Loucy (cell line): ENCODE data around the gene LRTM1.

ENCODE experiments used
- H2AFZ ChIP-seq: fragments of 200-600 bp; sonication (generic); 2 replicates; pipeline ENCODE4 v1.6.0; 2016; ENCODE audit warnings: antibody characterized with exemption, mild to moderate bottlenecking, low read length, moderate library complexity
- H3F3A ChIP-seq: fragments of 200-600 bp; 2 replicates; pipeline ENCODE4 v1.6.0; 2016; ENCODE audit warnings: antibody characterized with exemption, low read depth, mild to moderate bottlenecking
- H3K27me3 ChIP-seq: fragments of 200-600 bp; sonication (generic); 2 replicates; pipeline ENCODE4 v1.6.1; 2014; ENCODE audit warnings: low read length, mild to moderate bottlenecking; ENCODE audit not compliant: insufficient read depth, poor library complexity, severe bottlenecking
- H3K36me3 ChIP-seq: fragments of 200-600 bp; sonication (generic); 2 replicates; pipeline ENCODE4 v1.6.1; 2016; ENCODE audit warnings: low read length; ENCODE audit not compliant: insufficient read depth
- H3K4me1 ChIP-seq: fragments of 200-600 bp; sonication (generic); 2 replicates; pipeline ENCODE4 v1.5.1; 2014; ENCODE audit warnings: low read length, mild to moderate bottlenecking; ENCODE audit not compliant: insufficient read depth, poor library complexity, severe bottlenecking
- H3K4me2 ChIP-seq: fragments of 200-600 bp; sonication (generic); 2 replicates; pipeline ENCODE4 v1.6.0; 2014; ENCODE audit warnings: antibody characterized with exemption, low read length, low read depth, mild to moderate bottlenecking; ENCODE audit not compliant: poor library complexity, severe bottlenecking
- H3K4me3 ChIP-seq: fragments of 200-600 bp; sonication (generic); 2 replicates; pipeline ENCODE4 v1.5.1; 2014; ENCODE audit warnings: low read length, mild to moderate bottlenecking, mixed read lengths; ENCODE audit not compliant: poor library complexity, severe bottlenecking
- H3K79me2 ChIP-seq: fragments of 200-600 bp; sonication (generic); 2 replicates; pipeline ENCODE4 v1.6.1; 2014; ENCODE audit warnings: low read length; ENCODE audit not compliant: insufficient read depth
- H3K9ac ChIP-seq: fragments of 200-600 bp; sonication (generic); 2 replicates; pipeline ENCODE4 v1.6.0; 2014; ENCODE audit warnings: mild to moderate bottlenecking, low read depth, low read length, moderate library complexity; ENCODE audit not compliant: poor library complexity, severe bottlenecking
- H3K9me2 ChIP-seq: fragments of 200-600 bp; sonication (generic); replicated peaks from 2 replicates; pipeline ENCODE4 v1.6.1; 2016; ENCODE audit warnings: low read depth, low read length, mixed read lengths
- H3K9me3 ChIP-seq: fragments of 200-600 bp; sonication (generic); 2 replicates; pipeline ENCODE4 v1.6.1; 2014; ENCODE audit warnings: mild to moderate bottlenecking, antibody characterized with exemption, low read length, low read depth; ENCODE audit not compliant: insufficient read depth
- H4K20me1 ChIP-seq: fragments of 200-600 bp; sonication (generic); 2 replicates; pipeline ENCODE4 v1.6.0; 2014; ENCODE audit warnings: antibody characterized with exemption, low read length, mild to moderate bottlenecking; ENCODE audit not compliant: insufficient read depth, poor library complexity, severe bottlenecking
- EZH2phosphoT487 ChIP-seq: fragments of 200-600 bp; IDR thresholded peaks from 2 replicates; pipeline ENCODE4 v1.6.1; 2018; ENCODE audit warnings: antibody characterized with exemption, mild to moderate bottlenecking, moderate library complexity, borderline replicate concordance
- TF ChIP-seq, protein P1 (sequence below): fragments of 200-600 bp; sonication (generic); conservative IDR thresholded peaks from 2 replicates; pipeline ENCODE4 v1.5.1; 2014; ENCODE audit warnings: mild to moderate bottlenecking, antibody characterized with exemption, low read length

Gene LRTM1

DNA sequence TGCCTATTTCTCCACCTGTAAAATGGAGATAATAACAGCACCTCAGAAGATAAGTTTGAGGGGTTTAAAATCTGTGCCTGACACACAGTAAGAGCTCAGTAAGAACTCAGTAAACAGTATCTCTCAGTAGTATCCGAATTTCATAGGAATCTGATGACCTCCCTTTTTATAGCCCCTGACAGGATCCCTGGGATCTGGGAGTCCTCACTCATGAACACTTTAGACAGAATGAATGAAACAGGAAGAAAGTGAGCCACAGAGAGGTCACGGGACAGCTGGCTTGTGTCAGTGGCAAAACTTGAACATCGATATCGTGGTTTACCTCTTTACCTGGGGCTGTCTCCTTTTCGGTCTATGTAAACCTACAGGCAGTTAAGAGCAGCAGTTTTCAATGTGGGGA lies 51.2 kb downstream of the LRTM1 start:
- H3K4me2 ChIP-seq, result no peak overlapping the region
- H3K4me3 ChIP-seq, result no peak overlapping the region
- H3K27me3 ChIP-seq, result no peaks in the 10 kb centered on the region
- H3K9ac ChIP-seq, result no peak overlapping the region
- no peak overlapping the region for H2AFZ ChIP-seq
- no peaks in the 10 kb centered on the region for H4K20me1 ChIP-seq
- no peak for TF ChIP-seq EZH2phosphoT487
- TF ChIP-seq, protein P1, sequence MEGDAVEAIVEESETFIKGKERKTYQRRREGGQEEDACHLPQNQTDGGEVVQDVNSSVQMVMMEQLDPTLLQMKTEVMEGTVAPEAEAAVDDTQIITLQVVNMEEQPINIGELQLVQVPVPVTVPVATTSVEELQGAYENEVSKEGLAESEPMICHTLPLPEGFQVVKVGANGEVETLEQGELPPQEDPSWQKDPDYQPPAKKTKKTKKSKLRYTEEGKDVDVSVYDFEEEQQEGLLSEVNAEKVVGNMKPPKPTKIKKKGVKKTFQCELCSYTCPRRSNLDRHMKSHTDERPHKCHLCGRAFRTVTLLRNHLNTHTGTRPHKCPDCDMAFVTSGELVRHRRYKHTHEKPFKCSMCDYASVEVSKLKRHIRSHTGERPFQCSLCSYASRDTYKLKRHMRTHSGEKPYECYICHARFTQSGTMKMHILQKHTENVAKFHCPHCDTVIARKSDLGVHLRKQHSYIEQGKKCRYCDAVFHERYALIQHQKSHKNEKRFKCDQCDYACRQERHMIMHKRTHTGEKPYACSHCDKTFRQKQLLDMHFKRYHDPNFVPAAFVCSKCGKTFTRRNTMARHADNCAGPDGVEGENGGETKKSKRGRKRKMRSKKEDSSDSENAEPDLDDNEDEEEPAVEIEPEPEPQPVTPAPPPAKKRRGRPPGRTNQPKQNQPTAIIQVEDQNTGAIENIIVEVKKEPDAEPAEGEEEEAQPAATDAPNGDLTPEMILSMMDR, result no peak
- no peaks in the 10 kb centered on the region for H3F3A ChIP-seq
- no peaks in the 10 kb centered on the region for H3K9me3 ChIP-seq
- no peaks in the 10 kb centered on the region for H3K79me2 ChIP-seq
- H3K9me2 ChIP-seq, result no peaks in the 10 kb centered on the region
- H3K4me1 ChIP-seq, result peaks cover 10% of the 10 kb centered on the region
- H3K36me3 ChIP-seq, result no peaks in the 10 kb centered on the region

DNA sequence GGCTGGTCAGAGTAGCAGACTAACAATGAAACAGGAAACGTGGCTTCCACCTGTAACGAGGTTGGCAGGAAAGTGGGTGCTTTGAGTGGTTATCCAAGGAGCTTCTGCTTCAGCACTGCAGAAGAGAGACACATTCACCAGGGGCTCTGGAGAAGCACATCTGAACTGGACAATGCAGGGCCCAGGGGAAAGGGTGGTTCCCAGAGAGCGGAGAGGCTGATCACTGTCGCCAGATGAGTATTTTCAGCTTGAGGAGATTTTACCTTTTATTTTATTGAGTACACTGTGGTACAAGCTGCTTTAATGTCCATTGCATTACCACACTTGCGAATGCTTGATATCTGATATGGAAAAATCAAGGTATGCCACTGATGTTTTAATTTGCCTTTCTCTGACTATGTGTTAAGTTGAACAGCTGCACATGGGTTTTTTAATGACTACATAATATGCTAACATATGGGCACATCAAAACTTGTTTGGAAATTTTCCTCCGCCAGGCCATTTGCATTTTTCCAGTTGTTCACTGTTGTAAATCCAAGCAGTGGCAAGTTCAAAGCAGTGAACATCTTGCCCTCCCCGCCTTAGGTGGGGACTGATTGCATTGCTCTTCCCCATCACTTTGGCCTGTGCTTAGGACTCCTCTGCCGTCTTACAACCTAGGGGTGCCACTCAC lies 52.1 kb downstream of the LRTM1 start:
- H3K9ac ChIP-seq, result no peak overlapping the region
- peak overlapping the region; percentile 63 for H2AFZ ChIP-seq
- H3K4me2 ChIP-seq, result no peak overlapping the region
- no peaks in the 10 kb centered on the region for H3K9me3 ChIP-seq
- no peaks in the 10 kb centered on the region for H3K9me2 ChIP-seq
- no peaks in the 10 kb centered on the region for H3F3A ChIP-seq
- no peaks in the 10 kb centered on the region for H3K27me3 ChIP-seq
- TF ChIP-seq, protein P1, result no peak
- TF ChIP-seq EZH2phosphoT487, result no peak
- peaks cover 10% of the 10 kb centered on the region for H3K4me1 ChIP-seq
- no peaks in the 10 kb centered on the region for H3K36me3 ChIP-seq
- no peak overlapping the region for H3K4me3 ChIP-seq
- H3K79me2 ChIP-seq, result no peaks in the 10 kb centered on the region
- H4K20me1 ChIP-seq, result no peaks in the 10 kb centered on the region

DNA sequence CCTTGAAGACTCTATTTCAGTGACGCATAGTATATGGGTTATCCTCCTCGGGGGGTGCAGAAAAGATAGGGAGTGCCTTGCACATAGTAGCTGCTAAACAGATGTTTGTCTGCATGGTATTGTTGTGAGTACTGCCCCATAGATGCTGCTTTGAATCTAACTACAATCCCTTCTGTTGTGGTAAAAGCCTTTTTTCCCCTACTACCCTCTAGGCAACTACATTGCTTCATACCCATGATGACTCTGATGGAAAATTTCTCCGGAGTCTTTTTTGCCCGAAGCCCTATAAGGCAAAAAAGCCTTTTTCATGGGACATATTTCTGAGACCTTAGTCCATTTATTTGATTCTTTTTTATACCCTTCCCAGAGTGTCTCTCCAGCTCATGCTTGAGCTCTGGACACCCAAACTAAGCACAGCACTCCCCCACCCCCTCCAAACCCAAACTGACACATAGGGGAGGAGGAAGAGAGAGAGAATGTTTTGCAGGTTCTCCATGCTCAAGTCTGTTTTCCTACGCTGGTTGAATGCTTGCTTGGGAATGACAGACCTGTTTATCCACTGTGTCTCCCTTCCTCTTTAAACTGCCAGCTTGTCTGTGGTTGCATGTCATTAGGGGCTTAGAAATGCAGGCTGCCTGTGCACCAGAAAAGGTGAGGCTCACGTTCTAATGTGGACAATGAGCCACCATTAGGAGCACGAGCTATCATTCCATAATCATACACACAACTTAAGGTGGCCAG lies 52.9 kb downstream of the LRTM1 start:
- Histone ChIP-seq H3K4me1 (peaks cover 10% of the 10 kb centered on the region), H3K79me2 (no peaks in the 10 kb centered on the region), H3K36me3 (no peaks in the 10 kb centered on the region), H3K9me2 (no peaks in the 10 kb centered on the region), H4K20me1 (no peaks in the 10 kb centered on the region), H3K27me3 (no peaks in the 10 kb centered on the region), H3K4me3 (no peak overlapping the region), H2AFZ (peak overlapping the region; percentile 63), H3F3A (no peaks in the 10 kb centered on the region), H3K9ac (no peak overlapping the region), H3K9me3 (no peaks in the 10 kb centered on the region), H3K4me2 (no peak overlapping the region)
- TF ChIP-seq EZH2phosphoT487, result no peak
- TF ChIP-seq, protein P1, result no peak
